H9 (cell line): ENCODE data around the gene PFDN1. TPM values are rescaled to one million over a fixed set of nuclear protein-coding genes. Genes with fewer than 3 reads are reported as not detected.

ENCODE experiments used
- DNase-seq: peaks from one replicate; pipeline ENCODE4 v3.0.0-alpha.2; 2017
- H2AFZ ChIP-seq: one replicate; pipeline ENCODE4 v1.6.1; 2013; ENCODE audit warnings: mild to moderate bottlenecking, low read length, control low read depth, moderate library complexity
- H2AK5ac ChIP-seq: 2 replicates; pipeline ENCODE4 v1.6.1; 2013; ENCODE audit warnings: low read length, control low read depth, mixed read lengths; ENCODE audit not compliant: insufficient read length
- H2BK120ac ChIP-seq: one replicate; pipeline ENCODE4 v1.6.1; 2013; ENCODE audit warnings: low read depth, mild to moderate bottlenecking, low read length, control low read depth, inconsistent platforms; ENCODE audit not compliant: poor library complexity, severe bottlenecking
- H2BK12ac ChIP-seq: 2 replicates; pipeline ENCODE4 v1.6.1; 2013; ENCODE audit warnings: low read length, control low read depth, mixed read lengths, low read depth; ENCODE audit not compliant: insufficient read length
- H2BK15ac ChIP-seq: 2 replicates; pipeline ENCODE4 v1.6.1; 2013; ENCODE audit warnings: low read depth, low read length, control low read depth
- H2BK20ac ChIP-seq: one replicate; pipeline ENCODE4 v1.6.1; 2013; ENCODE audit warnings: low read depth, mild to moderate bottlenecking, low read length, control low read depth, inconsistent platforms; ENCODE audit not compliant: poor library complexity, severe bottlenecking
- H2BK5ac ChIP-seq: 2 replicates; pipeline ENCODE4 v1.6.1; 2013; ENCODE audit warnings: low read length, control low read depth, mixed read lengths; ENCODE audit not compliant: insufficient read length
- H3K14ac ChIP-seq: 2 replicates; pipeline ENCODE4 v1.6.1; 2013; ENCODE audit warnings: low read length, control low read depth; ENCODE audit not compliant: insufficient read depth
- H3K18ac ChIP-seq: 2 replicates; pipeline ENCODE4 v1.6.1; 2013; ENCODE audit warnings: low read depth, mild to moderate bottlenecking, mixed read lengths, low read length, control low read depth; ENCODE audit not compliant: insufficient read length
- H3K23ac ChIP-seq: 2 replicates; pipeline ENCODE4 v1.6.1; 2013; ENCODE audit warnings: low read length, control low read depth, mixed read lengths, low read depth; ENCODE audit not compliant: insufficient read length
- H3K23me2 ChIP-seq: 2 replicates; pipeline ENCODE4 v1.6.1; 2013; ENCODE audit warnings: low read depth, mild to moderate bottlenecking, mixed read lengths, low read length, control low read depth; ENCODE audit not compliant: insufficient read length, poor library complexity, severe bottlenecking
- H3K27ac ChIP-seq: 2 replicates; pipeline ENCODE4 v1.5.1; 2013; ENCODE audit warnings: low read length, control low read depth, mixed read lengths, low read depth; ENCODE audit not compliant: insufficient read length
- H3K27me3 ChIP-seq: 2 replicates; pipeline ENCODE4 v1.6.1; 2013; ENCODE audit warnings: low read length, control low read depth, inconsistent platforms; ENCODE audit not compliant: insufficient read depth
- H3K4ac ChIP-seq: 2 replicates; pipeline ENCODE4 v1.6.1; 2013; ENCODE audit warnings: low read depth, mild to moderate bottlenecking, control low read depth, inconsistent platforms, low read length, moderate library complexity
- H3K4me1 ChIP-seq: 2 replicates; pipeline ENCODE4 v1.6.1; 2013; ENCODE audit warnings: low read length, control low read depth, inconsistent platforms; ENCODE audit not compliant: insufficient read depth
- H3K4me2 ChIP-seq: 2 replicates; pipeline ENCODE4 v1.6.1; 2013; ENCODE audit warnings: low read length, control low read depth, mixed read lengths; ENCODE audit not compliant: insufficient read length, insufficient read depth
- H3K56ac ChIP-seq: 2 replicates; pipeline ENCODE4 v1.6.1; 2013; ENCODE audit warnings: low read depth, mild to moderate bottlenecking, mixed read lengths, low read length, control low read depth; ENCODE audit not compliant: insufficient read length
- H3K79me1 ChIP-seq: 2 replicates; pipeline ENCODE4 v1.6.1; 2013; ENCODE audit warnings: low read depth, mild to moderate bottlenecking, moderate library complexity, low read length, control low read depth, inconsistent platforms; ENCODE audit not compliant: insufficient read depth, poor library complexity, severe bottlenecking
- H3K79me2 ChIP-seq: 2 replicates; pipeline ENCODE4 v1.6.1; 2013; ENCODE audit warnings: low read length, control low read depth, inconsistent platforms; ENCODE audit not compliant: insufficient read depth
- H3K9ac ChIP-seq: 2 replicates; pipeline ENCODE4 v1.6.1; 2013; ENCODE audit warnings: low read length, control low read depth, mixed read lengths; ENCODE audit not compliant: insufficient read length; ENCODE audit errors: extremely low read depth
- H3K9me3 ChIP-seq: one replicate; pipeline ENCODE4 v1.6.1; 2013; ENCODE audit warnings: low read depth, low read length, inconsistent platforms; ENCODE audit not compliant: control insufficient read depth
- H3T11ph ChIP-seq: one replicate; pipeline ENCODE4 v1.6.1; 2013; ENCODE audit warnings: mild to moderate bottlenecking, low read length, control low read depth, inconsistent platforms
- H4K20me1 ChIP-seq: one replicate; pipeline ENCODE4 v1.6.1; 2013; ENCODE audit not compliant: control insufficient read depth, insufficient read length, insufficient read depth
- H4K5ac ChIP-seq: 2 replicates; pipeline ENCODE4 v1.6.1; 2013; ENCODE audit warnings: low read depth, mild to moderate bottlenecking, mixed read lengths, low read length, control low read depth; ENCODE audit not compliant: insufficient read length
- H4K8ac ChIP-seq: replicated peaks from 2 replicates; pipeline ENCODE4 v1.6.1; 2013; ENCODE audit warnings: low read length, control low read depth, mixed read lengths, low read depth; ENCODE audit not compliant: insufficient read length
- H4K91ac ChIP-seq: 2 replicates; pipeline ENCODE4 v1.6.1; 2013; ENCODE audit warnings: low read depth, mild to moderate bottlenecking, moderate library complexity, mixed read lengths, low read length, control low read depth; ENCODE audit not compliant: insufficient read length
- H3K27ac Mint-ChIP-seq, 3 experiments: 2 replicates in 2 of 3; 3 replicates in 1 of 3; pipeline ENCODE4 v1.8.0; 2020 to 2021; ENCODE audit warnings: mixed read lengths in 3 of 3, mild to moderate bottlenecking in 1 of 3, moderate library complexity in 1 of 3
- H3K27me3 Mint-ChIP-seq: 2 replicates; pipeline ENCODE4 v1.8.0; 2021; ENCODE audit warnings: low read depth, mild to moderate bottlenecking, moderate library complexity, mixed read lengths
- H3K36me3 Mint-ChIP-seq, 3 experiments: 2 replicates in 2 of 3; 3 replicates in 1 of 3; pipeline ENCODE4 v1.8.0; 2020 to 2021; ENCODE audit warnings: low read depth in 3 of 3, mixed read lengths in 3 of 3; ENCODE audit not compliant: insufficient read depth in 1 of 3
- H3K4me1 Mint-ChIP-seq, 2 experiments: 2 replicates each; pipeline ENCODE4 v1.8.0; 2020; ENCODE audit warnings: mixed read lengths in 2 of 2
- H3K4me3 Mint-ChIP-seq, 2 experiments: 2 replicates in 1 of 2; 3 replicates in 1 of 2; pipeline ENCODE4 v1.8.0; 2020 to 2021; ENCODE audit warnings: mild to moderate bottlenecking in 2 of 2, mixed read lengths in 2 of 2, moderate library complexity in 1 of 2
- H3K9me3 Mint-ChIP-seq, 2 experiments: 2 replicates in 1 of 2; 3 replicates in 1 of 2; pipeline ENCODE4 v1.8.0; 2020; ENCODE audit warnings: mild to moderate bottlenecking in 2 of 2, mixed read lengths in 2 of 2, moderate library complexity in 1 of 2
- WGBS: extraction: QIAGEN DNeasy Blood & Tissue Kit; methylation state at CpG from one replicate; pipeline ENCODE4 v1.1.7; 2013; ENCODE audit warnings: missing lambda C conversion rate, low lambda C conversion rate, mixed read lengths; ENCODE audit not compliant: insufficient read length; ENCODE audit errors: extremely low coverage; 5-methylcytosine and 5-hydroxymethylcytosine counted together
- total RNA-seq: library from RNA; stranded (reverse); gene quantifications from 2 replicates; pipeline ENCODE4 v1.2.1, GENCODE V29; 2021
- TF ChIP-seq, protein P1 (sequence below): fragments of 200-600 bp; sonication (generic); conservative IDR thresholded peaks from 3 replicates; pipeline ENCODE4 v1.8.0; 2021; ENCODE audit warnings: antibody characterized with exemption, mild to moderate bottlenecking

PFDN1 gene
- total RNA-seq, 1 experiment from 2014 or later: 58.3 TPM

DNA sequence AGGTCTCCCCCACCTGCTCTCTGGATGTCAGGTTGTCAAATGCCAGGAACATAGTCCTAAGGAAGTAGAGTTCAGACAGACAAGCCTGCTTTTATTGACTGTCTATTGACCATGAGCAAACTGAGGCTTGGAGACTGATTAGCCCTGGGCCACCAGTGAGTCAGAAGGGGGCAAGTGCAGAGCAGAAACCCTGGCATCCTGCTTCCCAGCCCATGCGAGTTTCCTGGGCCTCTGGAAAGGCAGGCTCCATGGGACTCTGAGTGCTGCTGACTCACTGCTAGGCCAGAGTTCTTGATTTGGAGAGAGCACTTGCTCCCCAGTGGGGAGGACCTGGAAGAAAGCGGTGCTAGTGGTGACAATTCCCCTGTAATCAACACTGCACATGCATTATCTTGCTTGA is 46.3 kb upstream of the PFDN1 start:
- H2BK15ac ChIP-seq: no peak overlapping the region

More for the DNA sequence above, 46.3 kb upstream of the PFDN1 start:
- no peak overlapping the region for H3K27ac Mint-ChIP-seq
- no peaks in the 10 kb centered on the region for H3K9me3 Mint-ChIP-seq
- Histone ChIP-seq H2AK5ac (no peak overlapping the region), H2BK120ac (no peak overlapping the region), H3K56ac (no peak overlapping the region), H3K14ac (no peak overlapping the region), H3K4ac (no peak overlapping the region), H3T11ph (no peak overlapping the region), H2BK5ac (no peak overlapping the region), H3K79me1 (no peaks in the 10 kb centered on the region), H3K18ac (no peak overlapping the region), H2BK12ac (no peak overlapping the region), H2AFZ (no peak overlapping the region), H4K91ac (no peak overlapping the region), H2BK20ac (no peak overlapping the region), H3K9me3 (no peaks in the 10 kb centered on the region), H4K5ac (no peak overlapping the region), H3K27ac (no peak overlapping the region), H3K27me3 (peaks cover 3% of the 10 kb centered on the region; the same call in 1 of the 2 replicates), H3K23ac (no peak overlapping the region), H4K20me1 (no peaks in the 10 kb centered on the region), H3K79me2 (no peaks in the 10 kb centered on the region), H3K9ac (no peak overlapping the region), H3K4me2 (no peak overlapping the region), H3K4me1 (no peaks in the 10 kb centered on the region; the same call in 1 of the 2 replicates), H4K8ac (no peak overlapping the region), H3K23me2 (peaks cover 11% of the 10 kb centered on the region)
- no peaks in the 10 kb centered on the region; a peak in 1 of 7 replicates for H3K36me3 Mint-ChIP-seq
- TF ChIP-seq, protein P1, sequence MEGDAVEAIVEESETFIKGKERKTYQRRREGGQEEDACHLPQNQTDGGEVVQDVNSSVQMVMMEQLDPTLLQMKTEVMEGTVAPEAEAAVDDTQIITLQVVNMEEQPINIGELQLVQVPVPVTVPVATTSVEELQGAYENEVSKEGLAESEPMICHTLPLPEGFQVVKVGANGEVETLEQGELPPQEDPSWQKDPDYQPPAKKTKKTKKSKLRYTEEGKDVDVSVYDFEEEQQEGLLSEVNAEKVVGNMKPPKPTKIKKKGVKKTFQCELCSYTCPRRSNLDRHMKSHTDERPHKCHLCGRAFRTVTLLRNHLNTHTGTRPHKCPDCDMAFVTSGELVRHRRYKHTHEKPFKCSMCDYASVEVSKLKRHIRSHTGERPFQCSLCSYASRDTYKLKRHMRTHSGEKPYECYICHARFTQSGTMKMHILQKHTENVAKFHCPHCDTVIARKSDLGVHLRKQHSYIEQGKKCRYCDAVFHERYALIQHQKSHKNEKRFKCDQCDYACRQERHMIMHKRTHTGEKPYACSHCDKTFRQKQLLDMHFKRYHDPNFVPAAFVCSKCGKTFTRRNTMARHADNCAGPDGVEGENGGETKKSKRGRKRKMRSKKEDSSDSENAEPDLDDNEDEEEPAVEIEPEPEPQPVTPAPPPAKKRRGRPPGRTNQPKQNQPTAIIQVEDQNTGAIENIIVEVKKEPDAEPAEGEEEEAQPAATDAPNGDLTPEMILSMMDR: no peak
- no peak for DNase-seq
- no CpG with 5 or more reads among the region's 2 CpGs for WGBS
- no peak overlapping the region for H3K4me3 Mint-ChIP-seq
- H3K27me3 Mint-ChIP-seq: peaks cover 22% of the 10 kb centered on the region
- peaks cover 19 to 27% of the 10 kb centered on the region in 2 experiments for H3K4me1 Mint-ChIP-seq
